ENCODE data around the gene WDR88.

The WDR88 gene

DNA sequence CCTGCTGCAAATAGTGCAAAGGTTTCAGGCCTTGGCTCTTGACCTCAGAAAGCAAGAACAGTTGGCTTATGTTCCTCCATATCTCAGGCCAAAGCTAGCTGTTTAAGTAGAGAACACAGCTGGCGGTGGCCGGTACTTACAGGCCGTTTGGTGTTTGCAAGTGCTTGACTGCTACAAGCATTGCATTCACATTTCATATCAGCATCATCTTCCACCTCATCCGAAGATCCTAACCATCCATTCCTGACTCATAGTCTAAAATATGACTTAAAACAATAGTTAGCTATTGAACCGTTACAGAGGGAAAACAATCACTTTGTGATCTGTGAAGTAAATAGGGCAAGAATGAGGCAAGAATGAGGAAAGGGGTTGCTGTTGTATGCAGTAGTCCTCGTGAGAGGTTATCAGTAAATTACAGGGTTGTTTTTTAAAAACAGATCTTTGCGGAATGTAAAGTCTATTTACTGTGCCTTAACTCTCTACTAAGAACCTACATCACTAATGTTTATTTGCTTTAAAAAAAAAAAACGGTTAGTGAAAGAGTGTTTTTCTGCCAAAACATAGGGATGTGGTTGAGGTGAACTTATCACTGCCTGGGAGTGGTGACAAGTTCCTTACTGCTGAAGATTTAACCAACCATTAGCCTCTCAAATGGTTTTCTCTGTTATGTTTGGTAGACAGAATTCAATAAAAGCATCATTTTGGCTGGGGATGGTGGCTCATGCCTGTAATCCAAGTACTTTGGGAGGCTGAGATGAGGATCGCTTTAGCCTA lies 21.6 kb upstream of the WDR88 start:
- H3K4me3 ChIP-seq (ENCODE audit: low read depth, low read length) = no peak overlapping the region
- no peak for TF ChIP-seq CTCF (IDR thresholded peaks at IDR 0.05; ENCODE audit: low read depth, low read length)
- DNase-seq (ENCODE audit: low read depth, low spot score) = peak; percentile 73
- in situ Hi-C loops (cut with HindIII; ENCODE audit: low sequenced_read_pairs) = no loop called here

DNA sequence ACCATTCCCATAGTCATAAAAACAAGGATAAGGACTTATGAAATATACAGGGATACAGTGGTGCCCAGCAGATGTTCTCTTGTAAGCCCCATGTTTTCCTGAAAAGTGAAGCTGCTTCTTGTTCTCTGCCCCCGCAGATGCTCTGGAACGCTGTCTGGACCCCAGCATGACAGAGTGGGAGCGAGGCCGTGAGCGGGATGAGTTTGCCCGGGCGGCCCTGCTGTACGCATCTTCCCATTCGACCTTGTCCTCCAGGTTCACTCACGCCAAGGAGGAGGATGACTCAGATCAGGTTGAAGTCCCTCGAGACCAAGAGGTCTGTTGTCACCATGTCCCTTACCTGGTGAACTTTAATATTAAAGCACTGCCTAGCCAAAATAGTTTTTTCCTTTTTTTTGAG lies 20.3 kb upstream of the WDR88 start:
- no peak for DNase-seq (ENCODE audit: low read depth, low spot score)
- in situ Hi-C loops (cut with HindIII; ENCODE audit: low sequenced_read_pairs) = no loop called here
- TF ChIP-seq CTCF (IDR thresholded peaks at IDR 0.05; ENCODE audit: low read depth, low read length) = no peak
- H3K4me3 ChIP-seq (ENCODE audit: low read depth, low read length) = no peak overlapping the region

- H3K4me3 ChIP-seq (ENCODE audit: low read depth, low read length) = no peak overlapping the region
- in situ Hi-C loops (cut with HindIII; ENCODE audit: low sequenced_read_pairs) = no loop called here
- no peak for DNase-seq (ENCODE audit: low read depth, low spot score)
- no peak for TF ChIP-seq CTCF (IDR thresholded peaks at IDR 0.05; ENCODE audit: low read depth, low read length)
Observed at GRCh38 chr19:33114312-33114711, 17.6 kb upstream of the WDR88 start.

- no peak overlapping the region for H3K4me3 ChIP-seq (ENCODE audit: low read depth, low read length)
- in situ Hi-C loops (cut with HindIII; ENCODE audit: low sequenced_read_pairs) = no loop called here
- DNase-seq (ENCODE audit: low read depth, low spot score) = no peak
- no peak for TF ChIP-seq CTCF (IDR thresholded peaks at IDR 0.05; ENCODE audit: low read depth, low read length)
Observed at GRCh38 chr19:33117501-33117900, 14.4 kb upstream of the WDR88 start.

GRCh38 chr19:33118643-33119042 lies 13.3 kb upstream of the WDR88 start:
- DNase-seq (ENCODE audit: low read depth, low spot score) = no peak
- in situ Hi-C loops (cut with HindIII; ENCODE audit: low sequenced_read_pairs) = no loop called here
- TF ChIP-seq CTCF (IDR thresholded peaks at IDR 0.05; ENCODE audit: low read depth, low read length) = no peak
- H3K4me3 ChIP-seq (ENCODE audit: low read depth, low read length) = no peak overlapping the region

DNA sequence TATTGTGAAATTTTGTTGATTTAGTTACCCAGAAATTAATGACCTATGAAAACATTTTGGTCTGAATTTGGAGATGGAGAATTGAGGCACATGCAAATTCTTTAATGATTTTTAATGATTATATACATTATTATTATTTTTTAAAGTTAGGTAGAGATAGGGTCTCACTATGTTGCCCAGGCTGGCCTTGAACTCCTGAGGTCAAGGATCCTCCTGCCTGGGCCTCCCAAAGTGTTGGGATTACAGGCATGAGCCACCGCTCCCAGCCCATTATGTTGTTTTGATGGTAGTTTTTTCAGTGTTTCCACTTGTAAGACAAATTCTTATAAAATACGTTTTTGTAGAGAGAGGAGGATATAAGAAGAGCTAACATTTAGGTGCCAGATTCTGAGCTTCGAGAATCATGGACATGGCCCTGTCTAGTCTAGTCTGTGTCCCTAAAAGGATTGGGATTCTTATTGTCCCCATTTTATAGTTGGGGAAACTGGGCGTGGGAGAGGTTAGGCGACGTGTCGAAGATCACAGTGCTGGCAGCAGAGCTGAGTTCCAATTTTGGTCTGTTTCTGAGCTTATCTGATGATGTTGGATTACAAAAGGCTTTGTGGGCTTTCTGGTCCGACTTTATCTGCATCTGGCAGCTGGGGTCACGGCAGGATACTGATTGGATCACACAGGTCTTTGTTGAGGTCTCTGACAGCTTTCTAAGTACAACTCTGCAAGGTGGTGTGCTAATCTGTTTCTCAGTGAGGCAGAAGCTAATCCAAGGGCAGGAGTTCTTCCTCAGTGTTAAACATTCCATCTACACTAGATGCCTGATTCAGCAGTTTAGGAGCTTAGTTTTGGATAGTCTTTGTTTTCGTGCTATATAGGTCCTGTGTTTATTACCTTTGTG lies 7.5 kb upstream of the WDR88 start:
- no peak overlapping the region for H3K4me3 ChIP-seq (ENCODE audit: low read depth, low read length)
- TF ChIP-seq CTCF (IDR thresholded peaks at IDR 0.05; ENCODE audit: low read depth, low read length) = no peak
- DNase-seq (ENCODE audit: low read depth, low spot score) = no peak
- in situ Hi-C loops (cut with HindIII; ENCODE audit: low sequenced_read_pairs) = no loop called here
